Activated CD4-positive, CD25-positive, alpha-beta regulatory T cell treated with anti-CD3 and anti-CD28 coated beads, Interleukin-2, amount 50 U/mL, for 16 hours (primary cell): ENCODE data around the gene KMT2D.
"Not testable (repeated sequence)": the region's sequence is repeated elsewhere in the genome, so short reads cannot be mapped to it uniquely, and the experiment has no call there.

Experiments
- DNase-seq: peaks from one replicate; pipeline ENCODE4 v3.0.0-alpha.2; 2020; ENCODE audit warnings: low read depth, low spot score

The KMT2D gene

DNA sequence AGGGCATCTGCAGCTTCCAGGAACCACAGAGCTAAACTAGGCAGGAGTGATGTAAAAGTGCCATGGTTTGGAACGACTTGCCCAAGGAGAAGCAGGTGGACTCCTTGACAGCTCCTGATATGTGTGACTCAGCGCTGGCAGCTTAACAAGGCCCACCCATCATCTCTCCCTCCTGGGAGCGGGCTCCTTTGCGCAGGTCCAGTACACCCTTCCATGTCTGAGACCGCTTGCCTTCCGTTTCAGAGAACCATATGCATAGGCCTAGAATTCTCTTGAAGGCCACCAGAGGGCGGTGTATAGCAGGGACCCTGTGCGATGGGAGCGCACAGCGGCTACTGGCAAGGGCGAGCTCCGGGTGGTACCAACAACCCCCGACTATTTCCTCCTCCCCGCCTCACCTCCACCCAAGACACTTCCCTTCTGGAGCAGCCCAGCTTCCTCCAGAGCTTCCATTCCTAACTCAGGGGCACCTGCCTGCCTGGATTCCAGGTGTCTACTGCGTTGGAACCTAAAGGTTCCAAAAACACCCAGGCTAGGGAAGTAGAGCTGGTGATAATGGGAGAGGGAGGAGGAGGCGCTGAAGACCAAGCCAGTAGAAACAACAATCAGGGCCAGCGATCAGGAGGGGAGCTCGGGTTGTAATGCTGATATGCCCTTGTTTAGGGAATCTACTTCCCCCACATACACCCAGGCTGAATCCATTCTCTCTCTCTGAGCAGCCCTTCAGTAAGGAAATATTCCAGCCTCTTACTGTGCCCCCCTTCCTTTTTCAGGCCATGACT is 27.7 kb upstream of the KMT2D start:
- peak; percentile 53 for DNase-seq

GRCh38 chr12:49086116-49086515 is 25.5 kb upstream of the KMT2D start:
- no peak for DNase-seq

DNA sequence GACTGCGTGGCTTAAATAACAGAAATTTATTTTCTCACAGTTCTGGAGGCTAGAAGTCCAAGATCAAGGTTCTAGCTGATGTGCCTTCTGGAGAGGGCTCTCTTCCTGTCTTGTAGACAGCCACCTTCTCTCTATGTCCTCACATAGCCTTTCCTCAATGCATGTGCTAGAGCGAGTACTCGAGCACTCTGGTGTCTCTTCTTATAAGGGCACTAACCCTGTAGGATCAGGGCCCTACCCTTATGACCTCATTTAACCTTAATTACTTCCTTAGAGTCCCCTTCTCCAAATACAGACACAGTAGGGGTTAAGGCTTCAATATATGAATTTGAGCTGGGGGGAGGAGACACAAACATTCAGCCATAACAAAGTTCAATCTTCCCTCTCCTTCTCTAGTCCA is 23.8 kb upstream of the KMT2D start:
- DNase-seq = no peak

- no peak for DNase-seq
Observed at GRCh38 chr12:49079793-49080192, 19.2 kb upstream of the KMT2D start.

GRCh38 chr12:49070971-49071370 is 10.4 kb upstream of the KMT2D start:
- no peak for DNase-seq

- DNase-seq = peak; percentile 96
Observed at GRCh38 chr12:49069507-49070346, 9.1 kb upstream of the KMT2D start, which contains the start of gene RHEBL1. Gene RHEBL1 (minus strand): TSS chr12:49069979. CDS start chr12:49069785, 194 bp downstream.

GRCh38 chr12:49068879-49069506 is 8.4 kb upstream of the KMT2D start:
- DNase-seq = no peak

DNA sequence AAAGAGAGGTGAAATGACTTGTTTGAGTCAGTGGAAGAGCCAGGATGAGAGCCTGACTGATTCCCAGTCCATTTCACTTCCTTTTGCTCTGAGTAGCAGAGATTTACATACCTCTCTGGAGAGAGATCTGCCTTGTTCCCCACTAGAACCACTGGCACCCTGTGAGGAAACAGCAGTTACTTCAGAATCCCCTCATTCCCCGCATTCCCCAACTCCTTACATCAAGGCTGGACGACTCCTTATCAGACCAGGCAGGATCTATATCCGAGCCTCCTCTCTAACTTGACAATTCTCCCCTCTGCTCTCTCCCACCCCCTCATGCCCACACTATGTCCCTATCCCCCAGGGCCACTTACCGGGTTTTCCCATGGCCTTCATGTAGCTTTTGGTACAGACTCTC is 5.5 kb upstream of the KMT2D start:
- DNase-seq = no peak

DNA sequence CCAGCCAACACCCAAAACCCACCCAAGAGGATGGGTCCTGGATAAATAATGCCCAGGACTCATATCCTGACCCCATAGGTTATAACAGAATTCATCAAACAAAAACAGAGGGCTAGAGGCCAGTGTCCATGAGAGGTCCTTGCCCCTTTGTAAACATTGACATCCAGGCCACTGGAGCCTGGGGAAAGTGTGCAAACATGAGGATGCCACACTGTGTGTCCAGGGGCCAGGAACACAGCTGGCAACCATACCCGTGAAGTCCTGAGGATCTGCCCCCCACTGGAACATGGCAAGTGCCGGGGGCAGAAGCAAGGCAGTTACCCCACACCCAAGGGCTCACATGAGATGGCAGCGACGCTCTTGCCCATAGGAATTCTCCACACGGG is 4.2 kb upstream of the KMT2D start:
- no peak for DNase-seq

GRCh38 chr12:49061916-49062315 is 1.3 kb upstream of the KMT2D start:
- not testable (repeated sequence) for DNase-seq

GRCh38 chr12:49061157-49061650 is 610 bp upstream of the KMT2D start:
- DNase-seq = no peak

GRCh38 chr12:49059299-49060171 is 1.1 kb downstream of the KMT2D start:
- no peak for DNase-seq

GRCh38 chr12:49059045-49059298 is 1.6 kb downstream of the KMT2D start:
- no peak for DNase-seq

- no peak for DNase-seq
Observed at GRCh38 chr12:49058366-49059044, 2.1 kb downstream of the KMT2D start.

DNA sequence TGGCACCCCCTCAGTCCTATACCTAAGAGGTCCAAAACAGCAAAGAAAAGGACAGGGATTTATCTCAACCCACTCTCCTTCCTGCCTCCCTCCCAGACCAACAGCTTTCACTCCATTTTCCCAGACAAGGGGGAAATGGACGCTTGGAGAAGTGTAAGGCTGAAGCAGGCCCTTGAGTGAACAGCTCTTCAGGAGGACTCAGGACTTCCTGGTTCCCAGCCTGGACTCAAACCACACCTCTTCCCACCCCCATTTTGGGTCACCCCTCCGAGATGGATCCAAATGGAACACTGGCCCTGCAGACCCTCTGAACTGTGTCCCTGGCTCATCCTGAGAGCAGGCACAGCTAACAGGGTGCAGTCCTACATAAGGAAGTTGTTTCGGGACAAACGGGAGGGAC is 2.7 kb downstream of the KMT2D start:
- DNase-seq = no peak

DNA sequence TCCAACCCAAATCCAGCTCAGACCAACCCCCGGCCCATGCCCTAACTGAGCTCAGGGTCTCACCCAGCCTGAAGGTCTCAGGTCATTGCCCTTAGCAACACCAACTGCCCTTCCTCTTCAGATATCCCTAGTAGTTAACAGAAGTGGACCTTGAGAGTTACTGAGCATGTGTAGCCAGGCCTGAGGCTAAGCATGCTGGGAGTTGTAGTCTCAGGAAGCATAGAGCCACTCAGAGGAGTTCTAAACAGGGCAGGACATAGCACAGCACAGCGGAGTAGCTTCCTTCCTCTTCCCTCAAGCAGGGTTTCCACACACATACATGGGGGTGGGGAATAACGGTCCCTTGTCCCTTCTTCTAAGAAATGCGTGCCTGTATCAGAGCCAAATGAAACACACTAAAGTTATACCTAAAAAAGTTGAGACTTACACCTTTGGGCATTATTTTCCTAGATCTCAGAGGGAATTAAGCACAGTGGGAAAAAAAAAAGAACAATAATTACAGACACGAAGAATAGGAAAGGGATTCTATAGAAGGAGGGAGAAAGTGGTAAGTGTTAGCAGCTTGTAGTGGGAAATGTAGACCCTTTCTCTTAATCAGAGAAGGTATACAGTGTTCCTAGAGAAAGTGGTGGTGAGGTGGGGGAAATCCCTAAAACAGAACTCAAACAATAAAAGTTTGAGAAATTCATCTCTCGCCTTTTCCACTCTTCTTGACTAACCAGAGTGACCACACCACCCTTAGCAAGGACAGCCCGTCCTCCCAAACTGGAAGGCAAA is 4.4 kb downstream of the KMT2D start:
- peak; percentile 17 for DNase-seq

DNA sequence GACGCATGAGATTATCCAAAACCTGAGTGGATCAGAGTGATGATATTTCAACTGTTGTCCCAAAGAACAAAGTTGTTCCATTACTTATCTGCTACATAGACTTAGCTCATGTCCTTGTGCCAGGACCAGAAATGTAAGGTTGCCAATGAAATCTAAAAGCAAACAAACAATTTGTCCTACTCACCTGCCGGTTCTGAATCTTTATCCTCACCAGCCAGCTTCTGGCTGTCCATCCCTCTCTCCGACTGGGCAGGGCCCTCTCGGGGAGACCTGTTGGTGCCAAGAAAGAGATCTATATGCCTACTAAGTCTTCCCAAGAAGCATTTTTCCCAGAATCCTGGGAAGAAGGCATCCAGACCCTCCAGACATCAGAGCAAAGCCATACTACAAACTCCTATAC is 5.5 kb downstream of the KMT2D start:
- no peak for DNase-seq

DNA sequence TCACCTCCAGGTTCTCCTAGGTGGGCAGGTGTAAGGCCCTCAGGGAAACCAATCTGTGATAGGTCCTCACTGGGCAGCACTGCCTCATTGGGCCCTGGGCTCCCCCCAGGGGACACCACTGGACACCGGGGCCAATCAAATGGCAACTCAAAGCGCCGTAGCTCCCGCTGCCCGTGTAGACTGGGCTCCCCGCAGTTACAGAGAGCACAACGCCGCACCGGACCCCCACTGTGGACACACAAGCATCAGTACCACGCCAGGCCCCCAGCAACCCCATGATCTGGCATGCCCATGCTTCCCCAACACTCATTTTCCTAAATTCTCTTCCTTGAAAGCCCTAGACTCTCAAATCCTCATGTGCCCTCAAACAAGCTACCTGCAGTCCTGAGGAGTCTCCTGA is 6.1 kb downstream of the KMT2D start:
- DNase-seq = no peak

GRCh38 chr12:49054096-49054495 is 6.5 kb downstream of the KMT2D start:
- DNase-seq = no peak
